Measurements from ENCODE around the gene PPP2R5A. TPM values are rescaled to one million over a fixed set of nuclear protein-coding genes. Genes with fewer than 3 reads are reported as not detected.

The PPP2R5A gene
- polyA plus RNA-seq, 3 donors: 28.1 to 38.4 (median 31.1) TPM

DNA sequence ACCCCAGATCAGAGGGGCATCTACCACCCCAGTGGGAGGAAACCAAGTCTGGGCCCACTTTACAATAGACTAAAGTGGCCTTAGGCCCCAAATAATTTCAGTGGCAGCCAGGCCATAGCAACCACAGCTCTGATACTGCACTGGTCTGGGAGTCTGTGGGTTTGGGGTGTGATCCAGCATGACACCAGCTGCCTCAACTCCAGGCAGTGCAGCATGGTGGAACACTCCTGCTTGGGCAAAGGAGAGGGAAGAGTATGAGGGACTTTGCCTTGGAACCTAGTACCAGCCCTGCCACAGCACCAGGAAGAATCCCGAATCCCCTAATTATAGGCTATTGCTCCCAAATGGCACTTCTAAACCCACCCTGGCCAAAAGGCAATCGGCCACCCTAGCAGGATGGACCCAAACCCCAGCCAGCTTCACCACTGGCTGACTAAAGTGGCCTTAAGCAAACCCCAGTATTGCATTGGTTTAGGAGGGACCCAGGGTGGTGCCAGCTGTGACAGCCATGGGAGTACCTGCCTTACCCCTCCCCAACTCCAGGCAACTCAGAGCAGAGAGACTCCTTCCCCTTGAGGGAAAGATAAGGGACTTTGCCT, 82.4 kb downstream of the PPP2R5A start:
- H3K27me3 ChIP-seq (ENCODE audit: control insufficient read depth in 2 of 2, insufficient read depth in 2 of 2, low read length in 2 of 2): no peaks in the 10 kb centered on the region
- Mint-ChIP-seq H3K4me1 (no peaks in the 10 kb centered on the region), H3K27me3 (ENCODE audit: low read depth in 3 of 3) (no peaks in the 10 kb centered on the region), H3K9me3 (peaks cover 0 to 5% (median 0%) of the 10 kb centered on the region in 7 donors), H3K36me3 (peaks cover 62 to 84% of the 10 kb centered on the region in 2 donors), H3K4me3 (no peak overlapping the region), H3K27ac (peak overlapping the region in 3 of 7 donors; percentile 33 to 74 (median 46))
- no peak overlapping the region for H2AFZ ChIP-seq (ENCODE audit: insufficient read depth, low read depth, low read length, poor library complexity, severe bottlenecking)
- WGBS (ENCODE audit: insufficient coverage): 100% methylated on average over 1 of the region's 2 CpGs
- no peak overlapping the region for H3K4me2 ChIP-seq (replicated peaks; ENCODE audit: extremely low read depth, low read length, poor library complexity, severe bottlenecking)
- peaks cover 65 to 88% of the 10 kb centered on the region in 2 donors for H3K36me3 ChIP-seq (replicated peaks in 1 of 2; ENCODE audit: control insufficient read depth in 1 of 2, insufficient read depth in 2 of 2, low read length in 2 of 2)
- peaks cover 3% of the 10 kb centered on the region for H3K79me2 ChIP-seq (ENCODE audit: insufficient read depth, low read length)
- no peak for DNase-seq
- peak overlapping the region in 1 of 2 donors; percentile 60 for H3K27ac ChIP-seq (ENCODE audit: low read depth in 1 of 2, low read length in 2 of 2)
- peaks cover 42% of the 10 kb centered on the region for H4K20me1 ChIP-seq (ENCODE audit: insufficient read depth, low read length)
- TF ChIP-seq, protein P1, sequence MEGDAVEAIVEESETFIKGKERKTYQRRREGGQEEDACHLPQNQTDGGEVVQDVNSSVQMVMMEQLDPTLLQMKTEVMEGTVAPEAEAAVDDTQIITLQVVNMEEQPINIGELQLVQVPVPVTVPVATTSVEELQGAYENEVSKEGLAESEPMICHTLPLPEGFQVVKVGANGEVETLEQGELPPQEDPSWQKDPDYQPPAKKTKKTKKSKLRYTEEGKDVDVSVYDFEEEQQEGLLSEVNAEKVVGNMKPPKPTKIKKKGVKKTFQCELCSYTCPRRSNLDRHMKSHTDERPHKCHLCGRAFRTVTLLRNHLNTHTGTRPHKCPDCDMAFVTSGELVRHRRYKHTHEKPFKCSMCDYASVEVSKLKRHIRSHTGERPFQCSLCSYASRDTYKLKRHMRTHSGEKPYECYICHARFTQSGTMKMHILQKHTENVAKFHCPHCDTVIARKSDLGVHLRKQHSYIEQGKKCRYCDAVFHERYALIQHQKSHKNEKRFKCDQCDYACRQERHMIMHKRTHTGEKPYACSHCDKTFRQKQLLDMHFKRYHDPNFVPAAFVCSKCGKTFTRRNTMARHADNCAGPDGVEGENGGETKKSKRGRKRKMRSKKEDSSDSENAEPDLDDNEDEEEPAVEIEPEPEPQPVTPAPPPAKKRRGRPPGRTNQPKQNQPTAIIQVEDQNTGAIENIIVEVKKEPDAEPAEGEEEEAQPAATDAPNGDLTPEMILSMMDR (IDR thresholded peaks at IDR 0.05): no peak
- H3K9me3 ChIP-seq (replicated peaks in 1 of 2; ENCODE audit: control insufficient read depth in 1 of 2, insufficient read depth in 1 of 2, low read length in 2 of 2): no peaks in the 10 kb centered on the region
- no peaks in the 10 kb centered on the region for H3K4me1 ChIP-seq (ENCODE audit: control insufficient read depth in 1 of 2, insufficient read depth in 2 of 2, low read length in 2 of 2)
- intact Hi-C loops (cut with micrococcal nuclease): loop anchor here (5.0 kb wide), 3 partner anchors 90 to 305 kb away; no protein-coding TSS in a partner anchor
- H3K4me3 ChIP-seq (replicated peaks in 1 of 3; ENCODE audit: low read depth in 2 of 3, low read length in 3 of 3): no peak overlapping the region
- H3K9ac ChIP-seq (ENCODE audit: insufficient read depth, low read length, poor library complexity, severe bottlenecking): no peak overlapping the region

DNA sequence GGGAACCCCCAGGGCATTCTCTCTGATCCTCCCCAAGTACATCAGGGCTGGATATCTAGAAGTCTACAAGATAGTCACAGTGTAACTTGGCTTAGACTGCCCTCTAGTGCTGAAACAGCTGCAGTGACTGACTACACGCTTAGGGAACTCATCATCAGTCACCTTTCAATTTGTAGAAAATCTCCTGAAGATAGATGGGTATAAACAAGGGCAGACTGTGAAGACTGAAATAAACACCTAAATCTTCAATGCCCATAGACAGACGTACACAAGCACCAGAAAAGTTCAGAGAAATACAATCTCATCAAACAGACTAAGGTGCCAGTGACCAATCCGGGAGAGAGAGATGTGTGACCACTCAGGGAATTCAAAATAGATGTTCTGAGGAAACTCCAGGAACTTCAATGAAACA, 82.9 kb downstream of the PPP2R5A start:
- peaks cover 3% of the 10 kb centered on the region for H3K79me2 ChIP-seq (ENCODE audit: insufficient read depth, low read length)
- no peaks in the 10 kb centered on the region for H3K4me1 Mint-ChIP-seq
- no peaks in the 10 kb centered on the region for H3K27me3 ChIP-seq (ENCODE audit: control insufficient read depth in 2 of 2, insufficient read depth in 2 of 2, low read length in 2 of 2)
- no peak overlapping the region for H3K4me3 Mint-ChIP-seq
- H3K4me3 ChIP-seq (replicated peaks in 1 of 3; ENCODE audit: low read depth in 2 of 3, low read length in 3 of 3): no peak overlapping the region
- TF ChIP-seq, protein P1 (IDR thresholded peaks at IDR 0.05): peak; percentile 83
- no peaks in the 10 kb centered on the region for H3K27me3 Mint-ChIP-seq (ENCODE audit: low read depth in 3 of 3)
- peak overlapping the region in 1 of 2 donors; percentile 60 for H3K27ac ChIP-seq (ENCODE audit: low read depth in 1 of 2, low read length in 2 of 2)
- peaks cover 60 to 90% of the 10 kb centered on the region in 2 donors for H3K36me3 ChIP-seq (replicated peaks in 1 of 2; ENCODE audit: control insufficient read depth in 1 of 2, insufficient read depth in 2 of 2, low read length in 2 of 2)
- H3K27ac Mint-ChIP-seq: peak overlapping the region in 1 of 7 donors; percentile 33
- intact Hi-C loops (cut with micrococcal nuclease): loop anchor here (5.0 kb wide), 3 partner anchors 89 to 306 kb away; no protein-coding TSS in a partner anchor
- no peak overlapping the region for H3K4me2 ChIP-seq (replicated peaks; ENCODE audit: extremely low read depth, low read length, poor library complexity, severe bottlenecking)
- no peaks in the 10 kb centered on the region for H3K4me1 ChIP-seq (ENCODE audit: control insufficient read depth in 1 of 2, insufficient read depth in 2 of 2, low read length in 2 of 2)
- peaks cover 40% of the 10 kb centered on the region for H4K20me1 ChIP-seq (ENCODE audit: insufficient read depth, low read length)
- peaks cover 66 to 88% of the 10 kb centered on the region in 2 donors for H3K36me3 Mint-ChIP-seq
- no peak overlapping the region for H3K9ac ChIP-seq (ENCODE audit: insufficient read depth, low read length, poor library complexity, severe bottlenecking)
- DNase-seq: peak; percentile 49 to 69 (median 57)
- no peak overlapping the region for H2AFZ ChIP-seq (ENCODE audit: insufficient read depth, low read depth, low read length, poor library complexity, severe bottlenecking)
- WGBS (ENCODE audit: insufficient coverage): no CpG with 5 or more reads among the region's 3 CpGs
- peaks cover 0 to 5% (median 0%) of the 10 kb centered on the region in 7 donors for H3K9me3 Mint-ChIP-seq
- H3K9me3 ChIP-seq (replicated peaks in 1 of 2; ENCODE audit: control insufficient read depth in 1 of 2, insufficient read depth in 1 of 2, low read length in 2 of 2): no peaks in the 10 kb centered on the region
